NCI-H2227 treated with DMSO at 0.1 percent for 48 hours (cell line): ENCODE results near the gene RAD51B.
A peak's percentile ranks its signal among the peaks of the same experiment; 100 is the strongest.
"Not testable (repeated sequence)": the region's sequence is repeated elsewhere in the genome, so short reads cannot be mapped to it uniquely, and the experiment has no call there.

ENCODE experiments used
- DNase-seq: peaks from one replicate; lab custom pipeline; 2025; lab: John Stamatoyannopoulos, UW

RAD51B gene

DNA sequence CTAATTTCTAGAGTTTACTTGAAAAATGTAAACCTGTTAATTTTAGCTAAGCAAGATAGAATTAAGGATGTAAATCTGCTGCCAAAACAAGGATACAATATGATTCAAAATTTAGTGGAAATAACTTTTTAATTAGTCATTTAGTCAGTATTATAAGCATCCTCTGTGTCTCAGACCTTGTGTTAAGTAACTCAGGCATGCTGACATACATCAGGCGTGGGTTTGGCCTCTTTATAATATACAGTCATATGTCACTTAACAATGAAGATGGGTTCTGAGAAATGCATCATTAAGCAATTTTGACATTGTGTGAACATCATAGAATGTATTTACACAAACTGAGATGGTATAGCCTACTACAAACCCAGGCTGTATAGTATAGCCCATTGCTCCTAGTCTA lies 586.4 kb downstream of the RAD51B start:
- DNase-seq = no peak

DNA sequence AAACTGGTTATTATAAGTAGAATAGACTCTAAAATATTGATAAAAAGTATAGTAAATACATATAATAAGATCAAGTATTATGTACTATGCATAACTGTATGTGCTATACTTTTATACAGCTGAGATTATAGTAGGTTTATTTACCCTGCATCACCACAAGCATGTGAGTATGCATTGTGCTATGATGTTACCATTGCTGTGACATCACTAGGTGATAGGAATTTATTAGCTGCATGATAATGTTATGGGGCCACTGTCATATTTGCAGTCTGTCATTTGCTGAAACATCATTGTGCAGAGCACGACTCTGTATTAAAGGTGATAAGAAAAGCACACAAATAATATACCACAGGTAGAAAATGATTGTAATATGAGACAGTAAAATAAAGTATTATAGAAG lies 587.7 kb downstream of the RAD51B start:
- DNase-seq = no peak

DNA sequence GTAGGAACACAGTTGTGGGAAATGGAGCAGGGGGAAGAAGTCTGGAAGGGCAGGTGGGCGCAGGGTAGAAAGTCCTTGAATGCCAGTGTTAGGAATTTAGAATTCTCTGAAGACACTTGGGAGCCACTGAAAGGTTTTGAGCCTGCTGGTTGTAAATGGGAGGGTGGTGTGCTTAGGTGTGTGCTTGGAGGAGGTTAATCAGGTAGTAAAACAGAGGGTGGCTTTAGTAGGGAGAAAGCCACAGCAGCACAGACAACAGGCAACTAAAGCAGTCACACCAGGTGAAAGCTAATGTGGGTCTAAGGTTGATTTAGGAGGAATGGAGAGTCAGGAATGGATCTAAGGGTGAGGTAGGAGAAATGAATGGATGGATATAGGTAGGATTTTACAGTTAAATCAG lies 588.2 kb downstream of the RAD51B start:
- no peak for DNase-seq

DNA sequence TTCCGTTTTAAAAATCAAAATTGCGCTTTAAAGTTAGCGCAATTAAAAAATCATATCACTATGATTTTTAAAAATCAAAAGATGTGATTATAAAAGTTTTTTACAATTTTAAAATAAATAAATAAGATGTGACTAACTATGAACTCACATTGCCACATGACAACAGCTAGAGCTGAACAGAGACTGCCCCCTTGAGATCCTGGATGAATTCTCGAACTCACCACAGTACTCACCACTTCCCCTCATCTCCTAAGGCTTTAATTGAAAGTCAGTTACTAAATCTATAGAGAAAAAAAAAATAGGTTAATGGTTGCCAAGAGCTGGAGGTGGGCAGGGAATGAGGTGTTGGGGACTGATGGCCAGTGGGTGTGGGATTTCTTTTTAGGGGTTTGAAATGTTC lies 589.1 kb downstream of the RAD51B start:
- DNase-seq = no peak

DNA sequence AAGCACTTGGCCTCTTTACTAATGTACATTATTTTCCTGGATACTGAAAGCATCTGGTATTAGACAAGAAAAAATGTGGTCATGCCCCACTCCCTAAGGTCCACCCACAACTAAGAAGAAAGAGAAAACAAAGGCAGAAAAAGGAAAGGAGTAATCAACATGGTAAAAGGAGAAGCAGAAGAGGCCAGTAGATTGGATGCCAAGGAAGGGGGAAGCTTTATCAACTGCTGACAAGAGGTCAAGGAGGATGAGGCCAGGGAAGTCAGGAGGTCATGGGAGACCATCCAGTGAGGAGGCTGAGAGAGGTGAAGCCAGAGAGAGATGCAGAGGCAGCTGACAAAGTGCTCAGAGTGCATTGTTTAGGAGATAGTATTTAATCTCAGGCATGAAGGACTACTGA lies 589.8 kb downstream of the RAD51B start:
- no peak for DNase-seq

DNA sequence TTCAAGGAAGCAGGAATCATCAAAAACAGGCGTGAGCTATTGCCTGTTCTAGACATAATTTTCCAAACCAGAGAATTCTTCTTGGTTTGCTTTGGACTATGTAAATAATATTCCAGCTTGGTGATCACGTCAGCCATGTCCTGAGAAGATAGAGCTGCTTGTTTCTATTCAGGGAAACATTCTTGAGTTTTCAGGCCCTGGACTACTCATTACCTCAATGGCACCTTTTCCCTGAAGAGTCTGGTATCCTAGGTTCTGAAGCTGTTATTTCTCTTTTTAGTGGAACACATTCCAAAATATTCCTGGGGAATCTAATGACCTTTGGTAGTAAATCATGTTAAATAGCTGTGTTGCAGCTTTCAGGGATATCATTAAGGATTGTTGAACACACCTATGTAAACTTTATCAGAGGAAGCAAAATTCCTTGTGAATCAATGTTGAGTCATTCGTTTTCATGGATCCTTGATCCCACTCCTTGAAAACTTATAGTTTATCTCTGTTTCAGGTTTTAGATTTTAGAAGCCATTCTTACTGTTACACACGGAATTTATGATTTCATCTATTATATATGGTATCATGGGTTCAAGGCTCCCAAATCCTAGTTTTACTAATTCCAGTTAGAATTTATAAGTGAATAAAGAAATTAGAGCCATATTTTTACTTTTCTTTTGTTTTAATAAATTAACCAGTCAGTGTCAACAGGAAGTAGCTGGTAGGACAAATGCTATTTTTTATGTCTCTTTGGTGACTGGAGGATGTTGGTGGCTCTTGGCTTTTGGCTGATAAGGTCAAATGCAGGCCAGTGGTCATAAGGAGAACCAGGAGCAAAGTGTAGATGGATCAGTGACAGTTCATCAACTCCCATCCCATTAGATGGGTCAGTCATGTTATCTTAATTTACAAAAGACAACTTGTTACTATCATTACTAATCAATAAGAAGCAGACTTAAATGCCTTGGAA lies 593.2 kb downstream of the RAD51B start:
- no peak for DNase-seq

DNA sequence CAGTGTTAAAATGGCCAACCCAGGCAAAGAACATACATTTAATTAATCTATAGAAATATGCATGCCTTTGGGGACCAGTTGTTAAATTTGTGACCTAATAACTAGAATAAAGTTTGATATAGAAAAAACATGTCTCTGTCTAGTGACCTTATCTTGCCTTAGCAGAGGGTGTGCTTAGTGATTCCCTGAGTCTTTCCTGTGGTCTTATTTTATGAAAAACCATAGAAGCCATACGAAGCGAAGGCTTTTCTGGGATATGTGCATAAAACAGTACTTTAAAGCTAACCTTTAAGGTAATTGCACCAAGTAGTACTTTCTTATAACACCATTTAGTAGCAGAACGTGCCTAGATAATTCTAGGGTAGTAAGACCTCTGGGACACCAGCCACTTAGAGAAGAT lies 593.9 kb downstream of the RAD51B start:
- DNase-seq = peak; percentile 84

DNA sequence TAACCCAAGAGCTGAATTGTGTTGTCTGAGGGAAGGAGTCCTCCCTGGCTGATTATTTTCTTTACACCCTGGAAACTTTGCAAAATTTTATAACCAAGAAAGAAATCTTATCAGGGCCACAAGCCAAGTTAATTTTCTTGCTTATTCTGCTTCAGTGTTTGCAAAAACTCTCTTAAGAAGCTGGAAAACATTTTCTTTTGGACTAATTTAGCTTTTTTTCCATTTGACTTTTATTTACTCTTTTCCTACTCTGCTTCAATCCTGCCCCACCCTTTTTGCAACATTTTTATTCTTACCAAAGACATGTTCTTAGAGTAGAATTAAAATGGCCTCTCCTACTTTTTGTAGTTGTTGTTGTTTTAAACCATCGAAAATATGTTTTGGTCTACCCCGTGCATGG lies 594.5 kb downstream of the RAD51B start:
- no peak for DNase-seq

DNA sequence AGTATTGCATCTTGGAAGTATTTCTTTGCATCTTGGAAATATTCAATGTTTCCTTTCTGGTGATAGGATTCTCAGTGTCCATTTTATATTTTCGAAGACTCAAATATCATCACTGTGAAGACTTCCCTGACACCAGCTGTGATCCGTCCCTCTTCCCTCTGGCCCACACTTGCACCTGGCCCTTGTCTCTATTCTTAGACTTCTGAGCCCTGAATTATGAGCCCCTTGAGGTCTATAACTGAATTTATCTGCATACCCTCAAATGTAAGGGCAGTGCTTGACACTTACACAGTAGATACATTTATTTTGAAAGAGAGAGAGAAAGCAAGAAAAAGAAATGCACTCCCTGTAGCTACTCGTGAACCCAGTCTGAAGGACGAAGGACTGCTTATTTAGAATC lies 596.6 kb downstream of the RAD51B start:
- no peak for DNase-seq

DNA sequence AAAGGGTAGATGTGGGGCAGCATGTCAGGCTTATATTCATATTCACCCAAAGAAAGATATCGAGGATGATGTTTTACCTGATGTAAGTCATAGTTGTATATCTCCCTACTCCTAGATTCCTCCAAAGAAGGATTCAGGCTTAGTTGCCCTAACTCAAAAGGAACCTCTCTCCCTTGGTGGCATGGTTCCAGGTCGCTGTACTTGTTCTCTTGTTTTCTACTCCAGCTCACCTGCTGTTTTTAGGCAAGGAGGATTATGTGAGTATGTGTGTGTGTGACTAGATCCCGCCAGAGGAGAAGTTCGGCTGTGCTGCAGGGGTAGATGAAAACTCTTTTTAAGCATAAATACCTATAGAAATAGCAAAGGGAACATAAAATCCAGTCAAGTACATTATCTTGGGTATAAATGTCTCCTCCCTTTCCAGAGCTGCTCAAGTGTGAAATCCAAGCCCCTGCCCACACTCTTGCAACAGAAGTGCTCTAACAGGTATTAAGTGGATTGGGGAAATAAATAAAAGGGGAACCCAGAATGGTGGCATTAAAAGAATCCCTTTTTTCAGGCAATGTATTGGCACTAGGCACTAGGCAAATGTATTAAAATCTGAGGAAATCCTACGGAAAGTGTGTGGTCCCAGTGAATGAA lies 597.6 kb downstream of the RAD51B start:
- no peak for DNase-seq

DNA sequence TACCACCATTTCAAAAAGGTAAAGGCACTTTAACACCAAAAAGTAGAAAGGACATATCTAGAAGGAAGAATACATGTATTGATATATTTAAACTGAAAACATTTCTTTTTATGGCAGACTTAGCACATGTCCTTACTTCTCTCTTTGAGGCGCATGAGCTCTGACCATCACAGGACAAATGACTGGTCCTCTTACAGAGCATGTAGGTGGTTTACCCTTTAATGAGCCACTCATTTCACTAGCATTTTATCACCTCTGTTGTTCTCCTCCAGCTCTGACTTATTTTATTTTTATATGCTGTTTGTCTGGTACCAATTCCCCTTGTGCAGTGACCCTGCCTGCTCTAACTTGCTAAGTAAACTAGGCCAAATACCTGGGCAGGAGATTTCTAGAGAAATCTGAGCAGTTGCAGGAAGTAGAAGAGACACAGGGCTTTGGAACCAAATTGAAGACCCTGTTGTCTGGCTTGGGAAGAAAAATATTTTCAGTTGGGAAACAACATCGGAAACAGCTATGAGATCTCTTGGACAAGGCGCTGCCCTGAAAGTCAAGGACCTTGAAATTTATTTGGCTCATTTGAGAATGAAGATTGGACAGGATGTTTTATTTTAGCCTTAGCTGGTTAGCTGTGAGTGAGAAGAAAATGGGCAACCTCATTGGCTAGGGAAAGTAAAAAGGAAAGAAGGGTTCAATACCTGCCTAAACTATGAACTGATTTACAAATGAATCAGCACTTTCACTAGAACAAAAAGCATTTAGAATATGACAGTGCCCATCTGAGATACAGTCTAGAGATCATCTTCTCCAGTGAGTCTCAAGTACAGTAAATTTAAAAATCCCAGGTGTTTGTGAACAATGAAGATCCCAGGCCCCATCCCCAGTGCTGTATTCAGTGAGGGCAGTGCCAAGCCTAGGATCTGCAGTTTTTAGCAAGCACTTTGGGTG lies 598.9 kb downstream of the RAD51B start:
- no peak for DNase-seq

DNA sequence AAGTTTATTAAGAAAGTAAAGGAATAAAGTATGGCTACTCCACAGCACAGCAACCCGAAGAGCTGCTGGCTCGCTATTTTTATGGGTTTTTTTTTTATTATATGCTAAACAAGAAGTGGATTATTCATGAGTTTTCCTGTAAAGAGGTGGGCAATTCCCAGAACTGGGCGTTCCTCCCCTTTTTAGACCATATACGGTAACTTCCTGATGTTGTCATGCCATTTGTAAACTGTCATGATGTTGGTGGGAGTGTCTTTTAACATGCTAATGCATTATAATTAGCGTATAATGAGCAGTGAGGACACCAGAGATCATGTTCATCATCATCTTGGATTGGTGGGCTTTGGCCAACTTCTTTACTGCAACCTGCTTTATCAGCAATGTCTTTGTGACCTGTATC lies 600.8 kb downstream of the RAD51B start:
- no peak for DNase-seq

DNA sequence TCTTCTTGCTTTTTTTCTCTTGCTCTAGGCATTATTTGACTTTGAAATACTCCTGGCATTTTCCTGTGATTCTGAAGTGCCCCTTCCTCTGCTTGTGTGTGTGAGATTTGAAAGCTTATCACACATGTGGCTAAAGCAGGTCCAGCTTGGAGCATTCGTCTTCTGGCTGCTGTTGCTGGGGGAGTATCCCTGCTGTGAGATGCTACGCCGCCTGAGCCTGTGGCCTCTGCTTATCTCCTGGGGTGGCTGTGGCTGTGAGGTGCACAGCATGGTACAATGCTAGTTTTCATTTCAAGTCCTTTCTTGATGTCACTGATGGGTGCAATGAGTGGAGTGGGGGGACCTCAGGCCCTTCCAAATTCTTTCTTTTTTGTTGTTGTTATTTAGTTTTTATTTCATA lies 601.5 kb downstream of the RAD51B start:
- DNase-seq = no peak

DNA sequence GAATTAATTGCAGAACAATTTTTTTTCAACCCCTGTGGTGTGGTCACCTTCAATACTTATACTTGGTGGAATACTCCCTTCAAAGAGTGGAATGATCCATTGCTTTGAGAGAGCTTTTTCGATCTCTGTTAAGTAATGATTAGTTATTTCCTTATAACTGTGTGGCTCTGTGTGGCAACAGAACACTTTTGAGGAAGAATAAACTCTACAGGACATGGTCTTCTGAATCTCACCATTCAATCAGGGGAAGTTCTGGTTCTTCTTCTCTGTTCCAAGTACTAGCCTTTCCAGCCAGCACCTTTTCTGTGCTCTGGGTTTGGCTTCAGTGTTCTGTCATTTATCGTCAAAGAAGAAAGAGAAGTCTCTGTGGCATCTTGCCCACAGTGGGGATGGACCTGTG lies 604.1 kb downstream of the RAD51B start:
- DNase-seq = no peak

DNA sequence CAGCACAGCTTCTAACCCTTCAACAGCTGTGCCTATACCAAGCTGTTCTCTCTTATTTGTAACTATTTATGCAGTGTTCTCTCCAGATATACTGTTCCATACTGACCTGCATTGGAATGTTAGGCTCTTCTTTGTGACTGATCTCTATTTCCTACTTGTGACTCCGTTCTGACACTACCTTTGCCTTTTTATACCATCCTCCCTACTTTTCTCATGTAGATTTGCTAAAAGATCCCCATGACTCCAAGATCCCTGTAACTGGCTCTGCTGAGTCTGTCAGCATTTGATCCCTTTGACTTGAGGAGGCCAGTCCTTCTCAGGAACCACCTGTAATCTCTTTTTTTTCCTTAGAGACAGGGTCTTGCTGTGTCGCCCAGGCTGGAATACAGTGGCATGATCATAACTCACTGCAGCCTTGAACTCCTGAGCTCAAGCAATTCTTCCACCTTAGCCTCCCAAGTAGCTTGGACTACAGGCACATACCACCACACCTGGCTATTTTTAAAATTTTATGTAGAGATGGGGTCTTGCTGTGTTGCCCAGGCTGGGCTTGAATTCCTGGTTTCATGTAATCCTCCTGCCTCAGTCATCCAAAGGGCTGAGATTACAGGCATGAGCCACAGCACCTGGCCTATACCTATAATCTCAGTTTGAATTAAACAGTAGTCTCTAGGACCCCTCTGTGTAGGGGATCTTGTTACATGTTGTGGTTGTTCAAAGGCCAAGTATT lies 605.0 kb downstream of the RAD51B start:
- no peak for DNase-seq

DNA sequence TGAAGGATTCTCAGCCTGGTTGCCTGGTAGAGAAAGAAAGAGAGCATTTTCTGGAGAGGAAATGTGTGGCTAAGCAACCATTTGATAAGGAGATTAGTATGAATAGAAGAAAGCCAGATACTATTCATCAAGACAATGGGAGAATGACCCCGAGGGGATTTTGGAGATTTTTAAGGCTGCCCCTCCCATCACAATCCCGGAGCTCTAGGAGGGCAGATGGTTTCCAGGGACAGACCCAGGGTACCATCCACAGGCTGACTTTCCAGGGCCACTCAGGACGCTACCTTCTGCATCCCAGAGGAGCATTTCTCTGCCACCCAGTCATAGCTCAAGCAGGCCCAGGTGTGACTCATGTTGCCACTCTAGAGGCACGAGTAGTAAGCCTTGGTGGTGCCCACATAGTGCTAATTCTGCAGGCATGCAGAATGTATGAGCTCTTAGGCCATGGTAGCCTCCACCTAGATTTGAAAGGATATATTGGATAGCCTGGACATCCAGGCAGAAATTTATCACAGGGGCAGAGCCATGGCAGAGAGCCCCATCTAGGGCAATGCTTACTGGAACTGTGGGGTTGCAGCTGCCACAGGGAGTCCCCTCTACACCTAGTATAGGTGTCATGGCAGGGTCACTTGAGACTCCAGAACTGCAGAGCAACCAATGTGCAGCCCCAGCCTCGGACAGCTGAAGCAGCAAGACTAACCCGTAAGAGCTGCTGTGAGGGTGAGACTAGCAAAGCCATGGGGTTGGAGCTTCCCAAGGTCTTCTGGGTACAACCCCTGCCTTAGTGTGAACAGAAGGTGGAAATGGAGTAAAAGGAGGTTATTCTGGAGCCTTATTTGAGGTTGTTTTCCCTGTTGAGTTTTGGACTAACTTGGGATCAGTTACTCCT lies 607.3 kb downstream of the RAD51B start:
- no peak for DNase-seq

DNA sequence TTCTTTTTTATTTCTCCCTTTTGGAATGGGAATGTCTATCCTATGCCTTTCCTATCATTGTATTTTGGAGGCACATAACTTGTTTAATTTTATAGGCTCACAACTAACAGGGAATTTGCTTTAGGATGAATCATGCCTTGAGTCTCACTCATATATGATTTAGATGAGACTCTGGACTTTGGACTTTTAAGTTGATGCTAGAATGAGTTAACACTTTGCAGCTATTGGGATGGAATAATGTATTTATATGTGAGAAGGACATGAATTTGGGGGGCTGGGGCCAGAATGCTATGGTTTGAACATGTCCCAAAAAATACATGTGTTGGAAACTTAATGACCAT lies 607.9 kb downstream of the RAD51B start:
- DNase-seq = no peak

DNA sequence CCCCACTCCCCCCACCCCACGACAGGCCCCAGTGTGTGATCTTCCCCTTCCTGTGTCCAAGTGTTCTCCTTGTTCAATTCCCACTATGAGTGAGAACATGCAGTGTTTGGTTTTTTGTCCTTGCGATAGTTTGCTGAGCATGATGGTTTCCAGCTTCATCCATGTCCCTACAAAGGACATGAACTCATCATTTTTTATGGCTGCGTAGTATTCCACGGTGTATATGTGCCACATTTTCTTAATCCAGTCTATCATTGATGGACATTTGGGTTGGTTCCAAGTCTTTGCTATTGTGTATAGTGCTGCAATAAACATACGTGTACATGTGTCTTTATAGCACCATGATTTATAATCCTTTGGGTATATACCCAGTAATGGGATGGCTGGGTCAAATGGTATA lies 609.3 kb downstream of the RAD51B start:
- not testable (repeated sequence) for DNase-seq

DNA sequence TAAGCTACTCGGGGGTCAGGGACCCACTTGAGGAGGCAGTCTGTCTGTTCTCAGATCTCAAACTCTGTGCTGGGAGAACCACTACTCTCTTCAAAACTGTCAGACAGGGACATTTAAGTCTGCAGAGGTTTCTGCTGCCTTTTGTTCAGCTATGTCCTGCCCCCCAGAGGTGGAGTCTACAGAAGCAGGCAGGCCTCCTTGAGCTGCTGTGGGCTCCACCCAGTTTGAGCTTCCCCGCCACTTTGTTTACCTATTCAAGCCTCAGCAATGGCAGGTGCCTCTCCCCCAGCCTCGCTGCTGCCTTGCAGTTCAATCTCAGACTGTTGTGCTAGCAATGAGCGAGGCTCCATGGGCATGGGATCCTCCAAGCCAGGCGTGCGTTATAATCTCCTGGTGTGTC lies 614.6 kb downstream of the RAD51B start:
- DNase-seq = not testable (repeated sequence)

DNA sequence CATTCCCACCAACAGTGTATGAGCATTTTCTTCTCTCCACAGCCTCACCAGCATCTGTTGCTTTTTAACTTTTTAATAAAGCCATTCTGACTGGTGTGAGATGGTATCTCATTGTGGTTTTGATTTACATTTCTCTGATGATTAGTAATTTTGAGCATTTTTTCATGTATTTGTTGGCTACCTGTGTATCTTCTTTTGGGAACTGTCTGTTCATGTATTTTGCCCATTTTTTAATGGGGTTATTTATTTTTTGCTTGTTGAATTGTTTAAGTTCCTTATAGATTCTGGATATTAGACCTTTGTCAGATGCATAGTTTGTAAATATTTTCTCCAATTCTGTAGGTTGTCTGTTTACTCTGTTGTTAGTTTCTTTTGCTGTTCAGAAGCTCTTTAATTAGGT lies 616.1 kb downstream of the RAD51B start:
- not testable (repeated sequence) for DNase-seq

DNA sequence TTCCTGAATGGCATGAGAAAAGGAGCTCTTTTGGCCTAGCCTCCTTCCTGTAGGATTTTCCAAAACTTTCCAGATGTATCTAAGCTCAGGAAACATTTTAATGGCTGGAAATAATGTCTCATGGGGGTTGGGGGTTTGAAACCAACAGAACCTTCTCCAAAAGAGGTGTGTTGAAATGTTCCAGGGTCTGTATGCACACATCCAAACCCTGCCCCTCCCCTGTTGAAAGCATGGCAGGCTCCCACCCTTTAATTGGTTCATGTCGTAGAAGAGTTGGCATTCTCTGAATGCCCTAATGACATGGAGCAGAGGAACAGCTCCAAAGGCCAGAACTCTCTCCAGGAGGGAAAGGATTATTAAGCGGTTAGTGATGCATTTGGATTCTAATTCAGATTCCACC lies 620.1 kb downstream of the RAD51B start:
- DNase-seq = no peak
